ENCODE results near the gene NAT10. TPM values are rescaled to one million over a fixed set of nuclear protein-coding genes. Genes with fewer than 3 reads are reported as not detected.

NAT10 gene
- total and polyA plus RNA-seq, 7 experiments from 2014 or later, result 33.8 to 104 (median 69.3) TPM

DNA sequence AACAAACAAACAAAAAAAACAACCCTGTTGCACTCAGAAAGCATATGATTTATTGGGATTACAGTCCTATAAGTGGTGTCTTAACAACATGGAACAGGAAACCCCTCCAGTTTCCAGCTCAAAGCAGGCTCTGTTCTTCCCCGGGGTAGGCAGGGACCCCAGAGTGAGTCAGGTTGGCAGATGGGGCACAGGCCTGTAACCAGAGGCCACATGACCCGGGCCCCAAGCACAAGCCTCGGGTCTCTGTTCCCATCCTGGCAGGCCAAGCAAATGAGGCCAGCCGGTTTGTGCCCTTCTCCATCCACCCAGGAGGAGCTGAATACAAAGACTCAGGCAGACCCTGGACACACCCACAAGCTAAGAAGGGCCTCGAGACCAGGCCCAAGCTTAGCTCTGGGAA is 75.8 kb downstream of the NAT10 start:
- DNase-seq, result no peak
- H3K27me3 ChIP-seq (ENCODE audit: control insufficient read depth in 2 of 2, insufficient read depth in 2 of 2, low read length in 2 of 2), result no peaks in the 10 kb centered on the region
- no peak for ATAC-seq
- Mint-ChIP-seq H3K4me3 (no peak overlapping the region), H3K27ac (peak overlapping the region in 1 of 9 donors; percentile 33), H3K27me3 (peaks cover 0 to 2% (median 0%) of the 10 kb centered on the region in 5 donors), H3K36me3 (no peaks in the 10 kb centered on the region), H3K9me3 (no peaks in the 10 kb centered on the region), H3K4me1 (peaks cover 0 to 23% (median 0%) of the 10 kb centered on the region in 7 donors)
- no peaks in the 10 kb centered on the region for H3K9me3 ChIP-seq (ENCODE audit: control insufficient read depth in 2 of 3, low read length in 3 of 3)
- POLR2A ChIA-PET, result no interaction called here
- no peaks in the 10 kb centered on the region for H3K4me1 ChIP-seq (ENCODE audit: control insufficient read depth in 2 of 2, insufficient read depth in 2 of 2, low read length in 2 of 2)
- no peaks in the 10 kb centered on the region for H3K36me3 ChIP-seq (ENCODE audit: control insufficient read depth in 2 of 3, insufficient read depth in 3 of 3, low read length in 3 of 3)
- intact Hi-C loops (cut with micrococcal nuclease), result no loop called here
- CTCF ChIA-PET, result interaction anchor here (0.6 kb wide), 1 partner anchor 23 kb away, joined by 3 read pairs; no protein-coding TSS in a partner anchor
- H3K27ac ChIP-seq (ENCODE audit: low read depth, low read length), result no peak overlapping the region
- H3K4me3 ChIP-seq (ENCODE audit: low read length), result no peak overlapping the region

DNA sequence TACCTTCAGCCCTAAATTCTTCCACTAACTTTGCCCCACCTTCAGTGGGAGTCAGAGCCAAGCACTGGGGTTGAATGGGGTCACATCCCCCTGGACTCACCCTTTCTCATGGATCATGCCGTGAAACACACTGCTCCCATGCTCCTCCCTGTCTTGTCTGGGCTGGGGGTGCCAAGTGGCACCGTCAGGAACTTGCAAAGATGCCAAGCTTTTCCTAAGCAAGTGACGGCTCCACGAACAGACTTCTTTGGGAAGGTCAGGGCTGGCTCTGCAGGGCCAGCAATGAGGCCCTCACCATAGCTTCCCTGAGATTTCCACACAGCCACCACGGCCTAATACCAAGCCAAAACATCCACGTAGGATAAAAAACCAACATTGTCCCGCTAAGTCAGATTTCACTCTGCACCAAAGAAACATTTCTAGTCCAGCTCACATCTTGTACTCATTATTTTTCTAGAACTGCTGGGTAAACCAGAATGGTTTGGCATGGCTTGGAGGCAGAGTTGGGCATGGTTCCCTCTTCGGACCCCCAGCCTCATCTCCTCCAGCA is 76.5 kb downstream of the NAT10 start:
- Histone ChIP-seq H3K27me3 (ENCODE audit: control insufficient read depth in 2 of 2, insufficient read depth in 2 of 2, low read length in 2 of 2) (no peaks in the 10 kb centered on the region), H3K36me3 (ENCODE audit: control insufficient read depth in 2 of 3, insufficient read depth in 3 of 3, low read length in 3 of 3) (no peaks in the 10 kb centered on the region), H3K4me1 (ENCODE audit: control insufficient read depth in 2 of 2, insufficient read depth in 2 of 2, low read length in 2 of 2) (no peaks in the 10 kb centered on the region), H3K4me3 (ENCODE audit: low read length) (no peak overlapping the region), H3K27ac (ENCODE audit: low read depth, low read length) (no peak overlapping the region), H3K9me3 (ENCODE audit: control insufficient read depth in 2 of 3, low read length in 3 of 3) (no peaks in the 10 kb centered on the region)
- ATAC-seq (no peak), DNase-seq (no peak)
- Mint-ChIP-seq H3K9me3 (no peaks in the 10 kb centered on the region), H3K4me1 (peaks cover 0 to 19% (median 0%) of the 10 kb centered on the region in 7 donors), H3K4me3 (no peak overlapping the region), H3K27ac (no peak overlapping the region), H3K36me3 (no peaks in the 10 kb centered on the region), H3K27me3 (no peaks in the 10 kb centered on the region)
- ChIA-PET CTCF (interaction anchor here (0.6 kb wide), 1 partner anchor 23 kb away, joined by 3 read pairs; no protein-coding TSS in a partner anchor), POLR2A (no interaction called here)
- intact Hi-C loops (cut with micrococcal nuclease), result no loop called here

DNA sequence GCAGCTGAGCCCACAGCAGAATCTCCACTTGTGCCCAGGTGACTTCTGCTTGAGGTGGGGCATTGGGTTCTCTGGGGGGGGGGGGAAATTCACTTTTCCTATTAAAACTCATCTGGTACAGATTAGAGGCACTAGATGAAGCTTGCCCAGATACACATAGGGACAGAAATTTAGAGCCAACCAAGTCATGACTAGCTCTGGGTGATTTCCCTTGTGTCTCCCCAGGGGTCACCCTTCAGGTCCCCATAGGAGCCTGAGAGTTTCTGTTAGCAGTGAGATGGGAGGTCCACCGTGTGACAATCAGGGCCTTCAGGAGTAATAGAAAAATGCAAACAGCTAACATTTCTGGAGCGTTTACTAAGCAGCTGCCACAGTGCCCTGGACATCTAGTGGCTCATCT is 77.0 kb downstream of the NAT10 start:
- intact Hi-C loops (cut with micrococcal nuclease), result no loop called here
- H3K4me3 ChIP-seq (ENCODE audit: low read length), result no peak overlapping the region
- no peak for DNase-seq
- ChIA-PET POLR2A (no interaction called here), CTCF (no interaction called here)
- H3K4me3 Mint-ChIP-seq, result no peak overlapping the region
- no peaks in the 10 kb centered on the region for H3K9me3 ChIP-seq (ENCODE audit: control insufficient read depth in 2 of 3, low read length in 3 of 3)
- no peaks in the 10 kb centered on the region for H3K4me1 ChIP-seq (ENCODE audit: control insufficient read depth in 2 of 2, insufficient read depth in 2 of 2, low read length in 2 of 2)
- H3K27me3 Mint-ChIP-seq, result no peaks in the 10 kb centered on the region
- no peaks in the 10 kb centered on the region for H3K27me3 ChIP-seq (ENCODE audit: control insufficient read depth in 2 of 2, insufficient read depth in 2 of 2, low read length in 2 of 2)
- peaks cover 0 to 19% (median 0%) of the 10 kb centered on the region in 7 donors for H3K4me1 Mint-ChIP-seq
- no peak overlapping the region for H3K27ac Mint-ChIP-seq
- H3K36me3 Mint-ChIP-seq, result no peaks in the 10 kb centered on the region
- H3K36me3 ChIP-seq (ENCODE audit: control insufficient read depth in 2 of 3, insufficient read depth in 3 of 3, low read length in 3 of 3), result no peaks in the 10 kb centered on the region
- no peak overlapping the region for H3K27ac ChIP-seq (ENCODE audit: low read depth, low read length)
- ATAC-seq, result no peak
- no peaks in the 10 kb centered on the region for H3K9me3 Mint-ChIP-seq

DNA sequence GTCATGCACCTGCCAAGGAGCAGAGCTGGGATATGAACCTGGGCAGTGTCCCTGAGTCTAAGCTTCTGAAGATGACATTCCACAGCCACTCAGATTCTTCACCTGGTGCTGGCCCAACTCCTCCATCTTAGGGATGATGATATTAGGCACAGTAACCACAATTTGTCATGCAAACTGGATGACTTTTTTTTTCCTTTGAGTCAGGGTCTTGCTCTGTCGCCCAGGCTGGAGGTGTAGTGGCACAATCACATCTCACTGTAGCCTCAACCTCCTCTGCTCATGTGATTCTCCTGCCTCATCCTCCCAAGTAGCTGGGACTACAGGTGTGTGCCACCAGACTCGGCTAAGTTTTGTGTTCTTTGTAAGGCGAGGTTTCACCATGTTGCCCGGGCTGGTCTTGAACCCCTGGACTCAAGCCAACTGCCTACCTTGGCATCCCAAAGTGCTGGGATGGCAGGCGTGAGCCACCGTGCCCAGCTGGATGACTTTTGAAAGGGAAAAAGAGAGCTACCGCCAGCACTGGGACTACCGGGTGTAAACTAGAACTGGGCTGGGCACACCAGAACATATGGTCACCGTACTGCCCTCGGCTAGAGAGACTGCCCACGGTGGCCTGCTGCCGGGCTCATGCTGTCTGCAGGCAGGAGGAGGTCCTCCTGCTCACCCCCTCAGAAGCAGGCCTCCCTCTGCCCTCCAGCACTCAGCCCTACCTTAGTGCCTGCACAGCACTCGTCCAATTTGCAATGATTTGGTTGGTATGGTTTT is 77.7 kb downstream of the NAT10 start:
- no peaks in the 10 kb centered on the region for H3K27me3 ChIP-seq (ENCODE audit: control insufficient read depth in 2 of 2, insufficient read depth in 2 of 2, low read length in 2 of 2)
- ChIA-PET CTCF (no interaction called here), POLR2A (no interaction called here)
- intact Hi-C loops (cut with micrococcal nuclease), result no loop called here
- H3K27ac ChIP-seq (ENCODE audit: low read depth, low read length), result no peak overlapping the region
- no peak for DNase-seq
- ATAC-seq, result no peak
- Mint-ChIP-seq H3K4me3 (no peak overlapping the region), H3K27me3 (peaks cover 0 to under 1% (median 0%) of the 10 kb centered on the region in 5 donors), H3K4me1 (peaks cover 0 to 19% (median 0%) of the 10 kb centered on the region in 7 donors), H3K27ac (no peak overlapping the region), H3K36me3 (no peaks in the 10 kb centered on the region), H3K9me3 (no peaks in the 10 kb centered on the region)
- no peaks in the 10 kb centered on the region for H3K36me3 ChIP-seq (ENCODE audit: control insufficient read depth in 2 of 3, insufficient read depth in 3 of 3, low read length in 3 of 3)
- no peaks in the 10 kb centered on the region for H3K9me3 ChIP-seq (ENCODE audit: control insufficient read depth in 2 of 3, low read length in 3 of 3)
- H3K4me1 ChIP-seq (ENCODE audit: control insufficient read depth in 2 of 2, insufficient read depth in 2 of 2, low read length in 2 of 2), result no peaks in the 10 kb centered on the region
- H3K4me3 ChIP-seq (ENCODE audit: low read length), result no peak overlapping the region

DNA sequence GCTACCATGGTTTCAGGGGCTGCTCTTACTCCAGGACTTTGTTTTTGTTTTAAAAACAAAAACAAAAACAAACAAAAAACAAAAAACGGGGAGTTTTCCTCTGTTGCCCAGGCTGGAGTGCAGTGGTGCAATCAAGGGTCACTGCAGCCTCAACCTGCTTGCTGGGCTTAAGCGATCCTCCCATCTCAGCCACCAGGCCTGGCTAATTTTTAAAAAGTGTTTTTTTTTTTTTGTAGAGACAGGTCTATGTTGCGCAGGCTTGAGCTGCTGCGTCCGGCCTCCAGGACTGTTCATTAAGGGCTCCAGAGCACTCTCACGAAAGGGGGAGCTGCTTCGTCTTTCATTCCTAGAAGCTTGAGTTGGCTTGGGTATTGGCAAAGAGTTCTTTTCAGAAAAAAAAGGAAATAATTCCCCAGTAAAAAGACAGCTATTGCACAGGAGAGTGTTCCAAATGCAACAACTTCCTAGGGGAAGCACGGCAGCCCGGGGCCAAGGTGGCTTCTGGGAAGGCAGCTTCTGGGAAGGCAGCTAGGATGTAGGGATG is 78.5 kb downstream of the NAT10 start:
- H3K27me3 ChIP-seq (ENCODE audit: control insufficient read depth in 2 of 2, insufficient read depth in 2 of 2, low read length in 2 of 2), result no peaks in the 10 kb centered on the region
- DNase-seq, result no peak
- ChIA-PET CTCF (no interaction called here), POLR2A (interaction anchor here (0.6 kb wide), 1 partner anchor 290 kb away, joined by 3 read pairs; no protein-coding TSS in a partner anchor)
- intact Hi-C loops (cut with micrococcal nuclease), result no loop called here
- H3K4me3 ChIP-seq (ENCODE audit: low read length), result no peak overlapping the region
- no peaks in the 10 kb centered on the region for H3K9me3 ChIP-seq (ENCODE audit: control insufficient read depth in 2 of 3, low read length in 3 of 3)
- H3K4me3 Mint-ChIP-seq, result no peak overlapping the region
- ATAC-seq, result no peak
- H3K36me3 ChIP-seq (ENCODE audit: control insufficient read depth in 2 of 3, insufficient read depth in 3 of 3, low read length in 3 of 3), result no peaks in the 10 kb centered on the region
- no peaks in the 10 kb centered on the region for H3K4me1 ChIP-seq (ENCODE audit: control insufficient read depth in 2 of 2, insufficient read depth in 2 of 2, low read length in 2 of 2)
- H3K4me1 Mint-ChIP-seq, result peaks cover 0 to 19% (median 0%) of the 10 kb centered on the region in 7 donors
- no peaks in the 10 kb centered on the region for H3K9me3 Mint-ChIP-seq
- no peak overlapping the region for H3K27ac Mint-ChIP-seq
- H3K27ac ChIP-seq (ENCODE audit: low read depth, low read length), result no peak overlapping the region
- no peaks in the 10 kb centered on the region for H3K36me3 Mint-ChIP-seq
- peaks cover 0 to 6% (median 0%) of the 10 kb centered on the region in 5 donors for H3K27me3 Mint-ChIP-seq

DNA sequence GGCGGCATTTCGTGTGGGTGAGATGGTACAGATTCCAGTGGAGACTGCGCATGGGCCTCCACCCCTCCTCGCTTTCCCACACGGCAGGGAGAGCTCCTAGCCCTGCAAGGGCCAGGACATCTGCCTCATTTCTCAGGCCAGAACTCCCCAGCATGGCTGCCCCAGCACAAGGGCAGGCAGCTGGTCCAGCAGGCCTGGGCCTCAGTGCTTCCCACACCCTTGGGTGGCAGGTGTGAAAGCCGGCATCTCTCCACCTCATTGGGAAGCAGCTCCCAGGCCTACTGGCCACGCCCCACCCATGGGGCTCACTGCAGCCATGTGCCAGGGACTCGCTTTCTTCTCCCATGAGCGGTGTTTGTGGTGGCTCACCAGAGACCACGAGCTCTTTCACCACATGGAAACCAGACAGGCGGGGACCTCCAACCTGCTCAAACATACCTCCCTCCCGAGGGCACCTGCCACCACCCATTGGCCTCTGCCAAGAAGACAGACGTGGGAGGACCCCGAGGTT is 79.1 kb downstream of the NAT10 start:
- Histone ChIP-seq H3K36me3 (ENCODE audit: control insufficient read depth in 2 of 3, insufficient read depth in 3 of 3, low read length in 3 of 3) (no peaks in the 10 kb centered on the region), H3K9me3 (ENCODE audit: control insufficient read depth in 2 of 3, low read length in 3 of 3) (no peaks in the 10 kb centered on the region), H3K4me1 (ENCODE audit: control insufficient read depth in 2 of 2, insufficient read depth in 2 of 2, low read length in 2 of 2) (no peaks in the 10 kb centered on the region), H3K27me3 (ENCODE audit: control insufficient read depth in 2 of 2, insufficient read depth in 2 of 2, low read length in 2 of 2) (no peaks in the 10 kb centered on the region), H3K27ac (ENCODE audit: low read depth, low read length) (no peak overlapping the region), H3K4me3 (ENCODE audit: low read length) (no peak overlapping the region)
- CTCF ChIA-PET, result no interaction called here
- peaks cover 0 to 17% (median 0%) of the 10 kb centered on the region in 7 donors for H3K4me1 Mint-ChIP-seq
- DNase-seq (no peak), ATAC-seq (no peak)
- H3K9me3 Mint-ChIP-seq, result no peaks in the 10 kb centered on the region
- H3K36me3 Mint-ChIP-seq, result no peaks in the 10 kb centered on the region
- intact Hi-C loops (cut with micrococcal nuclease), result no loop called here
- peaks cover 0 to 6% (median 0%) of the 10 kb centered on the region in 5 donors for H3K27me3 Mint-ChIP-seq
- H3K4me3 Mint-ChIP-seq, result no peak overlapping the region
- POLR2A ChIA-PET, result interaction anchor here (0.6 kb wide), 1 partner anchor 289 kb away, joined by 3 read pairs; no protein-coding TSS in a partner anchor
- H3K27ac Mint-ChIP-seq, result no peak overlapping the region
